AG04450 (cell line): ENCODE results near the gene RAPSN. TPM values are rescaled to one million over a fixed set of nuclear protein-coding genes. Genes with fewer than 3 reads are reported as not detected.

Experiments used
- CTCF ChIA-PET: fragments of 300-600, 350-600 bp; formaldehyde crosslinking; extraction: SDS; loops from one replicate; lab custom pipeline; 2022; ENCODE audit warnings: antibody characterized with exemption, inconsistent platforms; lab: Charles Lee
- POLR2A ChIA-PET: fragments of 350-600 bp; formaldehyde crosslinking; extraction: SDS; loops from one replicate; lab custom pipeline; 2021; ENCODE audit warnings: antibody characterized with exemption, inconsistent platforms; lab: Yijun Ruan, JAX
- DNase-seq: peaks from one replicate; pipeline ENCODE4 v3.0.0-alpha.2; 2011; ENCODE audit warnings: low read depth, low spot score
- H3K27ac ChIP-seq: one replicate; pipeline ENCODE4 v1.5.1; 2012; ENCODE audit warnings: low read depth, low read length, control low read depth
- H3K27me3 ChIP-seq: one replicate; pipeline ENCODE4 v1.6.0; 2012; ENCODE audit warnings: low read length; ENCODE audit not compliant: control insufficient read depth, insufficient read depth
- H3K4me3 ChIP-seq: 2 replicates; pipeline ENCODE4 v1.5.1; 2011; ENCODE audit warnings: mild to moderate bottlenecking, low read depth, low read length, control low read depth
- H3K9me3 ChIP-seq: 2 replicates; pipeline ENCODE4 v1.5.1; 2012; ENCODE audit warnings: low read length; ENCODE audit not compliant: control insufficient read depth, insufficient read depth
- polyA plus RNA-seq: library from polyadenylated mRNA; depleted of rRNA; stranded (reverse); fragments of >200 nt; gene quantifications from 2 replicates; pipeline ENCODE4 v1.2.3, GENCODE V29; 2011
- TF ChIP-seq, protein P1 (sequence below): IDR thresholded peaks from 2 replicates; pipeline ENCODE4 v1.5.1; 2011; ENCODE audit warnings: low read depth, low read length, control low read depth, inconsistent platforms

Gene RAPSN
- polyA plus RNA-seq, 1 experiment: not detected

DNA sequence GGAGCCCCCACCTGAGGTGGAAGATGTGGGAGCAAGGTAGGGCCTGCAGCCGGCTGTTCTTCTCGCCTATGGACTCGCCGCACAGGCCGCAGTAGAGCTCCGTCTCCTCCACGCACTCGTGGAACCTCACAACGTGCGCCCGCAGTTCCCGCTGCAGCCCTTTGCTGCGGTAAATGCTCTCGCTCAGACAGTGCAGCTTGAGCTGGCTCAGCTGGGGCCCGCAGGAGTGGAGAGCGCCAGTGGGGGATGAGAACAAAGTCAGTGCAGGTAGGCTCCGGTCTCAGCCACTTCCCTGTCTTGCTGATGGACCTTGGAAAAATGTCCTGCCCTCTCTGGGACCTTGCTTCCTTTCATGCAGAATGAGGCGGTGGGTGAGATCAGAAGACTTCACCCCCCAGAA, 10.2 kb downstream of the RAPSN start:
- TF ChIP-seq, protein P1, sequence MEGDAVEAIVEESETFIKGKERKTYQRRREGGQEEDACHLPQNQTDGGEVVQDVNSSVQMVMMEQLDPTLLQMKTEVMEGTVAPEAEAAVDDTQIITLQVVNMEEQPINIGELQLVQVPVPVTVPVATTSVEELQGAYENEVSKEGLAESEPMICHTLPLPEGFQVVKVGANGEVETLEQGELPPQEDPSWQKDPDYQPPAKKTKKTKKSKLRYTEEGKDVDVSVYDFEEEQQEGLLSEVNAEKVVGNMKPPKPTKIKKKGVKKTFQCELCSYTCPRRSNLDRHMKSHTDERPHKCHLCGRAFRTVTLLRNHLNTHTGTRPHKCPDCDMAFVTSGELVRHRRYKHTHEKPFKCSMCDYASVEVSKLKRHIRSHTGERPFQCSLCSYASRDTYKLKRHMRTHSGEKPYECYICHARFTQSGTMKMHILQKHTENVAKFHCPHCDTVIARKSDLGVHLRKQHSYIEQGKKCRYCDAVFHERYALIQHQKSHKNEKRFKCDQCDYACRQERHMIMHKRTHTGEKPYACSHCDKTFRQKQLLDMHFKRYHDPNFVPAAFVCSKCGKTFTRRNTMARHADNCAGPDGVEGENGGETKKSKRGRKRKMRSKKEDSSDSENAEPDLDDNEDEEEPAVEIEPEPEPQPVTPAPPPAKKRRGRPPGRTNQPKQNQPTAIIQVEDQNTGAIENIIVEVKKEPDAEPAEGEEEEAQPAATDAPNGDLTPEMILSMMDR: no peak
- POLR2A ChIA-PET: no interaction called here
- Histone ChIP-seq H3K4me3 (no peak overlapping the region), H3K27ac (no peak overlapping the region), H3K27me3 (no peaks in the 10 kb centered on the region), H3K9me3 (no peaks in the 10 kb centered on the region)
- no peak for DNase-seq
- CTCF ChIA-PET: interaction anchor here (0.6 to 0.7 kb wide), 3 partner anchors 16 to 194 kb away, joined by 3 to 5 read pairs (median 5); no protein-coding TSS in a partner anchor

DNA sequence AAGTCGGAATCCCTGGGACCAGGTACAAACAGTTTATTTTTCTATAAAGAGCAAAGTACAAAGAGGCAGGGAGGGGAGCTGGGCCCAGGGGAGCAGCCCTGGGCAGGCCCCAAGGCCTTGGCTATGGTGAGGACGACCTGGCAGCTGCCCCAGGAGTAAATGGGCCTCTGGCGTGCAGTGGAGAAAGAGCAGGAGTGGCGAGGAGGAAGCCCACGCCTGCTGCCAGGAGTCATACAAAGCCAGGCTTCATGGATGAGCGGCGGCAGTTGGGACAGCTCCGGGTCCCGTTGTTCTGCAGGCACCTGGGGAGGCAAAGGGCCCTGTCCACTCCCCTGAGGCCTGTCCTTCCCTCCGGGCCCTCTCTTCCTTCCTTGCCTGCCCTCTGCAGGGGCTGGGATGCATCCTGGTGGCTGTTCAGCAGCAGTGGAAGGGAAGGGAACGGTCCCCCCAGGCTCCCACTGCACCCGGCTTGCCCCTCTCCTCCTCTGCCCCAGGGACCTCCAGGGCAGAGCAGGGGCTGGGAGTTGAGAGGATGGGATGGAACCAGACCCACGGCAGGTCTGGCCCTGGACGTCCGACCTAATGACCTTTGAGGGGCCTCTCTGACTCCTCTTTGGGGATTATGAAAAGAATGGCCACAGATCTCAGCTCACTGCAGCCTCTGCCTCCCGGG, 11.1 kb downstream of the RAPSN start:
- CTCF ChIA-PET: interaction anchor here (0.7 kb wide), 1 partner anchor 64 kb away, joined by 3 read pairs; no protein-coding TSS in a partner anchor
- no peak for DNase-seq

DNA sequence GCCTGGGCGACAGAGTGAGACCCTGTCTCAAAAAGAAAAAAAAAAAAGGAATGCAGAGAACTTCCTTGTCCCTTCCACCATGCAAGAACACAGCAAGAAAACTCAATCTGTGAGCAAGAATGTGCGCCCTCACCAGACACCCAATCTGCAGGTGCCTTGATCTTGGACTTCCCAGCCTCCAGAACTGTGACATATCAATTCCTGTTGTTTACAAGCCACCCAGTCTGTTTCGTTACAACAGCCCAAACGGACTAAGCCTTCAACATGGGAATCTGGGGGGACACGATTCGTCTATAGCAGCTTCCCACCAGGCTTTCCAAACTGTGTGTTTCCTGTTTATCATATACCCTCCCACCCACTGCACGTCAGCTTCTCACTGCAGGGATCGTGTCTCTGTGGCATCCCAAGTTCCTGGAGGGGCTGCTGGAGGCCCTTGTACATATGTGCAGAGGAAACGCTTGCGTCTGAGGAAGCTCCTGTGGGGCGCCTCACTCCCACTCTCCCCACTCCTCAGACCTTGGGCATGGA, 11.7 kb downstream of the RAPSN start:
- POLR2A ChIA-PET: no interaction called here
- no peak for DNase-seq
- H3K27ac ChIP-seq: no peak overlapping the region
- H3K4me3 ChIP-seq: no peak overlapping the region
- CTCF ChIA-PET: interaction anchor here (0.6 to 0.7 kb wide), 2 partner anchors 10 to 63 kb away, joined by 3 read pairs; no protein-coding TSS in a partner anchor
- H3K27me3 ChIP-seq: no peaks in the 10 kb centered on the region
- H3K9me3 ChIP-seq: no peaks in the 10 kb centered on the region
- TF ChIP-seq, protein P1: no peak

More for the DNA sequence above, 11.1 kb downstream of the RAPSN start:
- TF ChIP-seq, protein P1: no peak
- Histone ChIP-seq H3K9me3 (no peaks in the 10 kb centered on the region), H3K27me3 (no peaks in the 10 kb centered on the region), H3K4me3 (no peak overlapping the region), H3K27ac (no peak overlapping the region)
- POLR2A ChIA-PET: no interaction called here

DNA sequence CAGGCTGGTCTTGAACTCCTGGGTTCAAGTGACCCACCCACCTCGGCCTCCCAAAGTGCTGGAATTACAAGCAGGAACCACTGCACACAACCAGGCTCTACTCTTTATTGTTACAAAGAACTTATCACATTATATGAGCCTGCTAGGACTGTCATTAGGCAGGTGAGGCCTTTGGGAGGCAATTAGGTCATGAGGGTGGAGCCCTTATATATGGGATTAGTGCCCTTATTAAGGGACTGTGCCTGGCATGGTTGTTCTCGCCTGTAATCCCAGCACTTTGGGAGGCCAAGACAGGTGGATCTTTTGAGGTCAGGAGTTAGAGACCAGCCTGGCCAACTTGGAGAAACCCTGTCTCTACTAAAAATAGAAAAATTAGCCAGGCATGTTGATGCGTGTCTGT, 12.2 kb downstream of the RAPSN start:
- H3K4me3 ChIP-seq: no peak overlapping the region
- H3K27me3 ChIP-seq: no peaks in the 10 kb centered on the region
- POLR2A ChIA-PET: no interaction called here
- no peak for DNase-seq
- CTCF ChIA-PET: interaction anchor here (0.6 kb wide), 1 partner anchor 9 kb away, joined by 3 read pairs; no protein-coding TSS in a partner anchor
- TF ChIP-seq, protein P1: no peak
- no peak overlapping the region for H3K27ac ChIP-seq
- H3K9me3 ChIP-seq: no peaks in the 10 kb centered on the region

DNA sequence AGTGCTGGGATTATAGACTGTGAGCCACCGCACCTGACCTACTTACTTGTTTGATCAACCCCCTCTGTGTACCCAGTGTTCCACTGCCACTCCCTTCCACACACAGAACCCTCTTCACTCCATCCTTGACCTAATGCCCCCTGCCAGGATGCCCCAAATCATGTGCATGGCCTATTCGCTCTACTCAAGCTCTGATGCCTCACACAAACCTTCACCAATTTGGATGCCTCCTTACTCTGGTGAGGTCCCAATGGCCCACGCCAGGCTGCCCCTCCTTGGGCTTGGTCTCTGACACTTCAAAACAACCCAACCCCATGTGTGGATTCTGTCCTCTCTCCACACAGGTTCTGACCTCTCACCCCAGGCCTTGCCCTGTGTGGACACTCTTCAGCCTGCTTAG, 13.2 kb downstream of the RAPSN start:
- TF ChIP-seq, protein P1: no peak
- POLR2A ChIA-PET: interaction anchor here (0.7 kb wide), 1 partner anchor 31 kb away, joined by 3 read pairs; no protein-coding TSS in a partner anchor
- DNase-seq: no peak
- Histone ChIP-seq H3K4me3 (no peak overlapping the region), H3K27me3 (no peaks in the 10 kb centered on the region), H3K27ac (no peak overlapping the region), H3K9me3 (no peaks in the 10 kb centered on the region)
- CTCF ChIA-PET: no interaction called here
